OCI-LY7 (cell line): ENCODE results near the gene LIMD2. TPM values are rescaled to one million over a fixed set of nuclear protein-coding genes. Genes with fewer than 3 reads are reported as not detected.

Experiments
- BruUV-seq: library from RNA; stranded (reverse); fragments of 400-500 nt; replicated peaks from 2 replicates; lab custom pipeline; 2021; lab: Mats Ljungman, UMichigan
- CTCF ChIA-PET: fragments of 300-600 bp; sonication (Branson Sonifier 250); formaldehyde crosslinking; loops from one replicate; lab custom pipeline; 2022; ENCODE audit warnings: antibody characterized with exemption; ENCODE audit not compliant: unreplicated experiment; lab: Charles Lee
- POLR2A ChIA-PET: fragments of 300-600 bp; sonication (Branson Sonifier 250); formaldehyde crosslinking; loops from one replicate; lab custom pipeline; 2022; ENCODE audit warnings: antibody characterized with exemption; lab: Charles Lee
- DNase-seq: peaks from one replicate; pipeline ENCODE4 v3.0.0-alpha.2; 2015; ENCODE audit warnings: low spot score
- H2AFZ ChIP-seq: fragments of 200-600 bp; sonication (generic), shearing (Covaris generic); 2 replicates; pipeline ENCODE4 v1.6.1; 2014; ENCODE audit warnings: mild to moderate bottlenecking, antibody characterized with exemption, low read length, moderate library complexity
- H3K27ac ChIP-seq: fragments of 200-600 bp; sonication (generic); 2 replicates; pipeline ENCODE4 v1.5.1; 2014; ENCODE audit warnings: mixed run types, low read depth, mild to moderate bottlenecking, moderate library complexity, low read length, inconsistent platforms; ENCODE audit not compliant: poor library complexity, severe bottlenecking
- H3K36me3 ChIP-seq: fragments of 200-600 bp; sonication (generic); 2 replicates; pipeline ENCODE4 v1.6.1; 2014; ENCODE audit warnings: mild to moderate bottlenecking, antibody characterized with exemption, low read length, moderate library complexity, mixed read lengths; ENCODE audit not compliant: insufficient read depth
- H3K4me1 ChIP-seq: fragments of 200-600 bp; sonication (generic); 2 replicates; pipeline ENCODE4 v1.5.1; 2014; ENCODE audit warnings: mild to moderate bottlenecking, low read length; ENCODE audit not compliant: insufficient read depth, poor library complexity, severe bottlenecking
- H3K4me2 ChIP-seq: fragments of 200-600 bp; sonication (generic); 2 replicates; pipeline ENCODE4 v1.6.1; 2014; ENCODE audit warnings: mild to moderate bottlenecking, low read length
- H3K4me3 ChIP-seq: fragments of 200-600 bp; sonication (generic); 2 replicates; pipeline ENCODE4 v1.5.1; 2014; ENCODE audit warnings: mild to moderate bottlenecking, low read depth, low read length; ENCODE audit not compliant: poor library complexity, severe bottlenecking
- H3K79me2 ChIP-seq: fragments of 200-600 bp; sonication (generic); 2 replicates; pipeline ENCODE4 v1.6.1; 2016; ENCODE audit warnings: low read depth, mild to moderate bottlenecking, low read length, moderate library complexity, mixed read lengths; ENCODE audit not compliant: insufficient read depth
- H3K9me2 ChIP-seq: fragments of 200-600 bp; sonication (generic); 2 replicates; pipeline ENCODE4 v1.6.1; 2016; ENCODE audit warnings: mild to moderate bottlenecking, low read length, mixed read lengths; ENCODE audit not compliant: insufficient read depth
- H3K9me3 ChIP-seq: fragments of 200-600 bp; sonication (generic); 2 replicates; pipeline ENCODE4 v1.6.1; 2014; ENCODE audit warnings: mild to moderate bottlenecking, mixed run types, low read length, mixed read lengths
- H4K20me1 ChIP-seq: fragments of 200-600 bp; sonication (generic); 2 replicates; pipeline ENCODE4 v1.6.1; 2014; ENCODE audit warnings: mild to moderate bottlenecking, antibody characterized with exemption, low read length, moderate library complexity, mixed read lengths; ENCODE audit not compliant: insufficient read depth
- CTCF ChIP-seq: fragments of 200-600 bp; sonication (generic); conservative IDR thresholded peaks from 2 replicates; pipeline ENCODE4 v1.5.1; 2014; ENCODE audit warnings: mild to moderate bottlenecking, antibody characterized with exemption, low read length, moderate library complexity, mixed read lengths
- EZH2phosphoT487 ChIP-seq: fragments of 200-600 bp; sonication (generic); IDR thresholded peaks from 2 replicates; pipeline ENCODE4 v1.6.1; 2018; ENCODE audit warnings: low read depth, borderline replicate concordance, mild to moderate bottlenecking, mixed run types, antibody characterized with exemption, low read length, moderate library complexity, mixed read lengths
- intact Hi-C: fragments of 100-400 bp; cut with micrococcal nuclease; formaldehyde crosslinking; loops from one replicate; pipeline ENCODE4 v1.10.0; 2022; ENCODE audit not compliant: unreplicated experiment
- total RNA-seq, 2 experiments: library from RNA; depleted of rRNA in 1 of 2; stranded (reverse); fragments of >200 nt in 1 of 2; shearing (Covaris generic) in 1 of 2; gene quantifications; 2 replicates each; pipeline ENCODE4 v1.2.3, GENCODE V29; 2014 to 2022

LIMD2 gene
- total RNA-seq, 2 experiments from 2014 or later: 286 to 406 TPM

- H3K9me2 ChIP-seq: no peaks in the 10 kb centered on the region
- intact Hi-C loops: no loop called here
- H3K4me1 ChIP-seq: no peaks in the 10 kb centered on the region
- POLR2A ChIA-PET: no interaction called here
- TF ChIP-seq CTCF (no peak), EZH2phosphoT487 (no peak)
- H4K20me1 ChIP-seq: no peaks in the 10 kb centered on the region
- DNase-seq: no peak
- H3K4me2 ChIP-seq: no peak overlapping the region
- BruUV-seq: no TSS peak
- H3K27ac ChIP-seq: no peak overlapping the region
- CTCF ChIA-PET: no interaction called here
- H3K9me3 ChIP-seq: no peaks in the 10 kb centered on the region
- H2AFZ ChIP-seq: no peak overlapping the region
- H3K36me3 ChIP-seq: peaks cover 17% of the 10 kb centered on the region; the same call in 1 of the 2 replicates
- H3K4me3 ChIP-seq: no peak overlapping the region
- H3K79me2 ChIP-seq: no peaks in the 10 kb centered on the region
These were observed 41.6 kb downstream of the LIMD2 start for GRCh38 chr17:63658366-63658765.

GRCh38 chr17:63657786-63658185, 42.1 kb downstream of the LIMD2 start:
- no peak overlapping the region for H3K4me2 ChIP-seq
- H4K20me1 ChIP-seq: no peaks in the 10 kb centered on the region
- no TSS peak for BruUV-seq
- H3K9me3 ChIP-seq: no peaks in the 10 kb centered on the region
- H3K4me1 ChIP-seq: no peaks in the 10 kb centered on the region
- TF ChIP-seq EZH2phosphoT487 (no peak), CTCF (no peak)
- H3K4me3 ChIP-seq: no peak overlapping the region
- H3K36me3 ChIP-seq: peaks cover 21% of the 10 kb centered on the region; the same call in 1 of the 2 replicates
- H2AFZ ChIP-seq: no peak overlapping the region
- DNase-seq: no peak
- no peaks in the 10 kb centered on the region for H3K9me2 ChIP-seq
- H3K27ac ChIP-seq: no peak overlapping the region
- H3K79me2 ChIP-seq: no peaks in the 10 kb centered on the region
- intact Hi-C loops: no loop called here
- ChIA-PET CTCF (no interaction called here), POLR2A (no interaction called here)

- H3K79me2 ChIP-seq: no peaks in the 10 kb centered on the region
- no peaks in the 10 kb centered on the region for H4K20me1 ChIP-seq
- CTCF ChIA-PET: no interaction called here
These were observed 46.9 kb downstream of the LIMD2 start for GRCh38 chr17:63653050-63653449.

More at GRCh38 chr17:63653050-63653449, 46.9 kb downstream of the LIMD2 start:
- Histone ChIP-seq H3K4me1 (no peaks in the 10 kb centered on the region), H3K4me2 (no peak overlapping the region), H3K9me2 (no peaks in the 10 kb centered on the region), H3K27ac (no peak overlapping the region), H3K4me3 (no peak overlapping the region), H3K36me3 (peaks cover 24% of the 10 kb centered on the region), H2AFZ (no peak overlapping the region), H3K9me3 (no peaks in the 10 kb centered on the region)
- DNase-seq: no peak
- BruUV-seq: no TSS peak
- POLR2A ChIA-PET: interaction anchor here (0.7 to 2.0 kb wide), 2 partner anchors 13 to 997 kb away, joined by 3 to 8 read pairs; no protein-coding TSS in a partner anchor
- no peak for TF ChIP-seq CTCF
- no peak for TF ChIP-seq EZH2phosphoT487
- intact Hi-C loops: no loop called here
